Activated T-cell treated with anti-CD3 and anti-CD28 coated beads, Interleukin-2, amount 50 U/mL, for 72 hours (primary cell): ENCODE results near the gene TMCO6. TPM values are rescaled to one million over a fixed set of nuclear protein-coding genes. Genes with fewer than 3 reads are reported as not detected.
"Not testable (repeated sequence)": the region's sequence is repeated elsewhere in the genome, so short reads cannot be mapped to it uniquely, and the experiment has no call there.

Experiments
- ATAC-seq, 2 donors: fragments of 150-1000 bp; cut with Tn5 transposase; replicated peaks in 1 of 2; 2 replicates each; pipeline ENCODE4 v1.10.0; 2021; ENCODE audit warnings: moderate library complexity in 2 of 2, mild to moderate bottlenecking in 1 of 2
- DNase-seq, 2 donors: peaks; one replicate each; pipeline ENCODE4 v3.0.0; 2021 to 2022; ENCODE audit warnings: mixed read lengths in 1 of 2
- H3K27ac Mint-ChIP-seq: one replicate; pipeline ENCODE4 v1.8.0; 2022; ENCODE audit warnings: mild to moderate bottlenecking, moderate library complexity, mixed read lengths
- H3K27me3 Mint-ChIP-seq: one replicate; pipeline ENCODE4 v1.8.0; 2022; ENCODE audit warnings: low read depth, mixed read lengths
- H3K36me3 Mint-ChIP-seq, 2 donors: one replicate each; pipeline ENCODE4 v1.8.0; 2022; ENCODE audit warnings: mixed read lengths in 2 of 2, mild to moderate bottlenecking in 1 of 2; ENCODE audit not compliant: insufficient read depth in 2 of 2
- H3K4me1 Mint-ChIP-seq: one replicate; pipeline ENCODE4 v1.8.0; 2022; ENCODE audit warnings: low read depth, mixed read lengths
- H3K4me3 Mint-ChIP-seq, 2 donors: one replicate each; pipeline ENCODE4 v1.8.0; 2022; ENCODE audit warnings: mild to moderate bottlenecking in 2 of 2, mixed read lengths in 2 of 2, moderate library complexity in 2 of 2
- H3K9me3 Mint-ChIP-seq, 2 donors: one replicate each; pipeline ENCODE4 v1.8.0; 2022; ENCODE audit warnings: mixed read lengths in 2 of 2
- total RNA-seq, 2 donors: library from RNA; stranded (reverse); gene quantifications; one replicate each; pipeline ENCODE4 v1.2.3, GENCODE V29; 2022

TMCO6 gene
- 10 to 100 TPM; 31.8 to 35.0 TPM for total RNA-seq

- H3K4me3 Mint-ChIP-seq, result peak within 1 kb of the TSS; percentile 80 to 87
- H3K9me3 Mint-ChIP-seq, result no peaks in the 10 kb centered on the region
- peak within 1 kb of the TSS; percentile 87 for H3K27ac Mint-ChIP-seq
- ATAC-seq (peak; percentile 84 to 91), DNase-seq (peak; percentile 97 to 99)
- no peaks in the 10 kb centered on the region for H3K27me3 Mint-ChIP-seq
- H3K4me1 Mint-ChIP-seq, result peaks cover 64% of the 10 kb centered on the region
- peaks cover 5 to 17% of the 10 kb centered on the region in 2 donors for H3K36me3 Mint-ChIP-seq
Observed at GRCh38 chr5:140639148-140639981, at the start of gene TMCO6. Gene TMCO6, plus strand, starts transcription at chr5:140639451. Its CDS starts 77 bp downstream, at chr5:140639528.

- ATAC-seq, result no peak
- DNase-seq, result no peak
- H3K9me3 Mint-ChIP-seq, result no peaks in the 10 kb centered on the region
- H3K4me1 Mint-ChIP-seq, result peaks cover 11% of the 10 kb centered on the region
- H3K4me3 Mint-ChIP-seq, result no peak overlapping the region
- H3K27ac Mint-ChIP-seq, result no peak overlapping the region
- H3K27me3 Mint-ChIP-seq, result no peaks in the 10 kb centered on the region
- no peaks in the 10 kb centered on the region for H3K36me3 Mint-ChIP-seq
Observed at GRCh38 chr5:140590861-140591260, 48.4 kb upstream of the TMCO6 start.

GRCh38 chr5:140591747-140592372, 47.4 kb upstream of the TMCO6 start:
- H3K27me3 Mint-ChIP-seq, result no peaks in the 10 kb centered on the region
- no peaks in the 10 kb centered on the region for H3K36me3 Mint-ChIP-seq
- no peaks in the 10 kb centered on the region for H3K9me3 Mint-ChIP-seq
- H3K27ac Mint-ChIP-seq, result no peak overlapping the region
- no peak for DNase-seq
- no peak overlapping the region for H3K4me3 Mint-ChIP-seq
- H3K4me1 Mint-ChIP-seq, result peaks cover 13% of the 10 kb centered on the region
- ATAC-seq, result no peak

GRCh38 chr5:140593070-140593469, 46.2 kb upstream of the TMCO6 start:
- not testable (repeated sequence) for H3K4me3 Mint-ChIP-seq, DNase-seq

GRCh38 chr5:140594169-140594568, 45.1 kb upstream of the TMCO6 start:
- H3K9me3 Mint-ChIP-seq, result no peaks in the 10 kb centered on the region
- H3K27ac Mint-ChIP-seq, result no peak overlapping the region
- ATAC-seq, result no peak
- no peak for DNase-seq
- no peaks in the 10 kb centered on the region for H3K27me3 Mint-ChIP-seq
- H3K36me3 Mint-ChIP-seq, result no peaks in the 10 kb centered on the region
- H3K4me3 Mint-ChIP-seq, result no peak overlapping the region
- peaks cover 13% of the 10 kb centered on the region for H3K4me1 Mint-ChIP-seq

More at GRCh38 chr5:140593070-140593469, 46.2 kb upstream of the TMCO6 start:
- H3K36me3 Mint-ChIP-seq, H3K27me3 Mint-ChIP-seq, H3K27ac Mint-ChIP-seq, H3K9me3 Mint-ChIP-seq, ATAC-seq: not testable (repeated sequence)
- H3K4me1 Mint-ChIP-seq, result peaks cover 13% of the 10 kb centered on the region

- no peak overlapping the region for H3K4me3 Mint-ChIP-seq
- H3K36me3 Mint-ChIP-seq, result no peaks in the 10 kb centered on the region
Observed at GRCh38 chr5:140595538-140596300, 43.5 kb upstream of the TMCO6 start.

GRCh38 chr5:140596321-140596741, 42.9 kb upstream of the TMCO6 start:
- Mint-ChIP-seq H3K27ac (no peak overlapping the region), H3K4me1 (peaks cover 13% of the 10 kb centered on the region), H3K4me3 (no peak overlapping the region), H3K9me3 (no peaks in the 10 kb centered on the region), H3K27me3 (no peaks in the 10 kb centered on the region), H3K36me3 (no peaks in the 10 kb centered on the region)
- ATAC-seq (no peak), DNase-seq (no peak)

More at GRCh38 chr5:140595538-140596300, 43.5 kb upstream of the TMCO6 start:
- Mint-ChIP-seq H3K4me1 (peaks cover 13% of the 10 kb centered on the region), H3K27me3 (no peaks in the 10 kb centered on the region), H3K9me3 (no peaks in the 10 kb centered on the region), H3K27ac (no peak overlapping the region)
- ATAC-seq (peak in 1 of 2 donors; percentile 23), DNase-seq (no peak)

GRCh38 chr5:140598836-140599235, 40.4 kb upstream of the TMCO6 start:
- DNase-seq, result no peak
- no peak for ATAC-seq
- peaks cover 13% of the 10 kb centered on the region for H3K4me1 Mint-ChIP-seq
- no peaks in the 10 kb centered on the region for H3K27me3 Mint-ChIP-seq
- H3K27ac Mint-ChIP-seq, result no peak overlapping the region
- H3K36me3 Mint-ChIP-seq, result no peaks in the 10 kb centered on the region
- no peak overlapping the region for H3K4me3 Mint-ChIP-seq
- H3K9me3 Mint-ChIP-seq, result no peaks in the 10 kb centered on the region

- no peak for DNase-seq
- no peak for ATAC-seq
- Mint-ChIP-seq H3K9me3 (no peaks in the 10 kb centered on the region), H3K4me3 (no peak overlapping the region), H3K4me1 (peaks cover 9% of the 10 kb centered on the region), H3K27me3 (no peaks in the 10 kb centered on the region), H3K27ac (no peak overlapping the region), H3K36me3 (no peaks in the 10 kb centered on the region)
Observed at GRCh38 chr5:140600096-140600495, 39.2 kb upstream of the TMCO6 start.

- no peaks in the 10 kb centered on the region for H3K4me1 Mint-ChIP-seq
- no peaks in the 10 kb centered on the region for H3K27me3 Mint-ChIP-seq
- DNase-seq (no peak), ATAC-seq (no peak)
- H3K4me3 Mint-ChIP-seq, result no peak overlapping the region
- H3K36me3 Mint-ChIP-seq, result no peaks in the 10 kb centered on the region
- no peak overlapping the region for H3K27ac Mint-ChIP-seq
- no peaks in the 10 kb centered on the region for H3K9me3 Mint-ChIP-seq
Observed at GRCh38 chr5:140602147-140602546, 37.1 kb upstream of the TMCO6 start.

GRCh38 chr5:140603446-140603698, 35.9 kb upstream of the TMCO6 start:
- not testable (repeated sequence) for H3K36me3 Mint-ChIP-seq, DNase-seq, H3K27ac Mint-ChIP-seq, ATAC-seq, H3K4me3 Mint-ChIP-seq, H3K4me1 Mint-ChIP-seq, H3K27me3 Mint-ChIP-seq, H3K9me3 Mint-ChIP-seq

- no peak overlapping the region for H3K27ac Mint-ChIP-seq
- H3K27me3 Mint-ChIP-seq, result no peaks in the 10 kb centered on the region
- no peaks in the 10 kb centered on the region for H3K9me3 Mint-ChIP-seq
- ATAC-seq (no peak), DNase-seq (no peak)
- no peak overlapping the region for H3K4me3 Mint-ChIP-seq
- H3K4me1 Mint-ChIP-seq, result no peaks in the 10 kb centered on the region
- H3K36me3 Mint-ChIP-seq, result no peaks in the 10 kb centered on the region
Observed at GRCh38 chr5:140603734-140604133, 35.5 kb upstream of the TMCO6 start.

GRCh38 chr5:140605879-140606278, 33.4 kb upstream of the TMCO6 start:
- H3K27me3 Mint-ChIP-seq, result no peaks in the 10 kb centered on the region
- no peaks in the 10 kb centered on the region for H3K4me1 Mint-ChIP-seq
- no peak overlapping the region for H3K27ac Mint-ChIP-seq
- H3K4me3 Mint-ChIP-seq, result no peak overlapping the region
- DNase-seq (no peak), ATAC-seq (no peak)
- no peaks in the 10 kb centered on the region for H3K36me3 Mint-ChIP-seq
- no peaks in the 10 kb centered on the region for H3K9me3 Mint-ChIP-seq
